SU-DHL-6 (cell line): ENCODE measurements around the gene ATP1B2.
"Not testable (repeated sequence)": the region's sequence is repeated elsewhere in the genome, so short reads cannot be mapped to it uniquely, and the experiment has no call there.

Experiments
- H2AFZ ChIP-seq: fragments of 200-600 bp; sonication (generic); 2 replicates; pipeline ENCODE4 v1.6.1; 2014; ENCODE audit warnings: low read depth, mild to moderate bottlenecking, moderate library complexity, mixed read lengths, antibody characterized with exemption, low read length; ENCODE audit not compliant: severe bottlenecking
- H3F3A ChIP-seq: fragments of 200-600 bp; shearing (Covaris generic); 2 replicates; pipeline ENCODE4 v1.6.0; 2016; ENCODE audit warnings: antibody characterized with exemption, mild to moderate bottlenecking; ENCODE audit not compliant: insufficient read depth
- H3K27ac ChIP-seq: fragments of 200-600 bp; sonication (generic); 2 replicates; pipeline ENCODE4 v1.5.1; 2016; ENCODE audit warnings: low read depth, mild to moderate bottlenecking, low read length, moderate library complexity, mixed read lengths
- H3K27me3 ChIP-seq: fragments of 200-600 bp; sonication (generic), shearing (Covaris generic); 2 replicates; pipeline ENCODE4 v1.6.0; 2014; ENCODE audit warnings: mild to moderate bottlenecking, low read length
- H3K36me3 ChIP-seq: fragments of 200-600 bp; sonication (generic); 2 replicates; pipeline ENCODE4 v1.6.1; 2014; ENCODE audit warnings: mild to moderate bottlenecking, low read length, mixed read lengths
- H3K4me2 ChIP-seq: fragments of 300-600, 200-600 bp; shearing (Covaris generic), sonication (generic); 2 replicates; pipeline ENCODE4 v1.6.0; 2014; ENCODE audit warnings: low read length, low read depth, mild to moderate bottlenecking; ENCODE audit not compliant: poor library complexity, severe bottlenecking
- H3K4me3 ChIP-seq: fragments of 200-600 bp; sonication (generic); 2 replicates; pipeline ENCODE4 v1.5.1; 2014; ENCODE audit warnings: antibody characterized with exemption, low read length, mild to moderate bottlenecking, mixed read lengths; ENCODE audit not compliant: insufficient read depth, poor library complexity, severe bottlenecking
- H3K79me2 ChIP-seq: fragments of 200-600 bp; sonication (generic); 2 replicates; pipeline ENCODE4 v1.6.1; 2014; ENCODE audit warnings: mild to moderate bottlenecking, low read length, moderate library complexity; ENCODE audit not compliant: insufficient read depth
- H3K9ac ChIP-seq: fragments of 200-600 bp; sonication (generic); 2 replicates; pipeline ENCODE4 v1.7.0; 2014; ENCODE audit warnings: mild to moderate bottlenecking, low read length
- H3K9me2 ChIP-seq: fragments of 200-600 bp; sonication (generic); replicated peaks from 2 replicates; pipeline ENCODE4 v1.6.1; 2014; ENCODE audit warnings: low read length; ENCODE audit not compliant: insufficient read depth
- H3K9me3 ChIP-seq: fragments of 200-600 bp; sonication (generic); 2 replicates; pipeline ENCODE4 v1.6.1; 2014; ENCODE audit warnings: low read length, mixed read lengths; ENCODE audit not compliant: insufficient read depth
- H4K20me1 ChIP-seq: fragments of 200-600 bp; sonication (generic); 2 replicates; pipeline ENCODE4 v1.6.1; 2014; ENCODE audit warnings: low read depth, mild to moderate bottlenecking, antibody characterized with exemption, low read length, moderate library complexity, mixed read lengths
- EZH2phosphoT487 ChIP-seq: fragments of 200-600 bp; sonication (generic), shearing (Covaris generic); conservative IDR thresholded peaks from 2 replicates; pipeline ENCODE4 v1.6.1; 2018; ENCODE audit warnings: mild to moderate bottlenecking, antibody characterized with exemption, low read length, moderate library complexity, mixed read lengths
- TF ChIP-seq, protein P1 (sequence below): fragments of 200-600 bp; sonication (generic); IDR thresholded peaks from one replicate; pipeline ENCODE4 v1.5.1; 2017; ENCODE audit warnings: antibody characterized with exemption, mild to moderate bottlenecking, low read length, moderate library complexity; ENCODE audit not compliant: insufficient read depth, poor library complexity, severe bottlenecking

Gene ATP1B2

DNA sequence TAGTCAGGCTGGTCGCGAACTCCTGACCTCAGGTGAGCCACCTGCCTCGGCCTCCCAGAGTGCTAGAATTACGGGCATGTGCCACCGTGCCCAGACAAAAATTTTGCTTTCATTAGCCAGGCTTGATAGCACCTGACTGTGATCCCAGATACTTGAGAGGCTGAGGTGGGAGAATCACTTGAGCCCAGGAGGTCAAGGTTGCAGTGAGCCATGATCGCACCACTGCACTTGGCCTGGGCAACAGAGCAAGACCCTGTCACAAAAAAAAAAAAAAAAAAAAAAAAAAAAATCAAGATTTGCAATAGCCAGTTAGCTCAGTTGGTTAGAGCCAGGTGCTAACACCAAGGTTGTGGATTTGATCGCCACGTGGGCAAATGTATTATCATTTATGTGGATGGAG lies 29.9 kb upstream of the ATP1B2 start:
- no peak overlapping the region for H3K27ac ChIP-seq
- H3K4me2 ChIP-seq: no peak overlapping the region
- no peaks in the 10 kb centered on the region for H3K27me3 ChIP-seq
- no peaks in the 10 kb centered on the region for H3K9me2 ChIP-seq
- H2AFZ ChIP-seq: no peak overlapping the region
- no peak overlapping the region for H3K4me3 ChIP-seq
- no peaks in the 10 kb centered on the region for H3K79me2 ChIP-seq
- no peaks in the 10 kb centered on the region for H3K36me3 ChIP-seq
- no peak overlapping the region for H3K9ac ChIP-seq
- H4K20me1 ChIP-seq: no peaks in the 10 kb centered on the region
- H3F3A ChIP-seq: no peaks in the 10 kb centered on the region
- no peaks in the 10 kb centered on the region for H3K9me3 ChIP-seq
- TF ChIP-seq, protein P1, sequence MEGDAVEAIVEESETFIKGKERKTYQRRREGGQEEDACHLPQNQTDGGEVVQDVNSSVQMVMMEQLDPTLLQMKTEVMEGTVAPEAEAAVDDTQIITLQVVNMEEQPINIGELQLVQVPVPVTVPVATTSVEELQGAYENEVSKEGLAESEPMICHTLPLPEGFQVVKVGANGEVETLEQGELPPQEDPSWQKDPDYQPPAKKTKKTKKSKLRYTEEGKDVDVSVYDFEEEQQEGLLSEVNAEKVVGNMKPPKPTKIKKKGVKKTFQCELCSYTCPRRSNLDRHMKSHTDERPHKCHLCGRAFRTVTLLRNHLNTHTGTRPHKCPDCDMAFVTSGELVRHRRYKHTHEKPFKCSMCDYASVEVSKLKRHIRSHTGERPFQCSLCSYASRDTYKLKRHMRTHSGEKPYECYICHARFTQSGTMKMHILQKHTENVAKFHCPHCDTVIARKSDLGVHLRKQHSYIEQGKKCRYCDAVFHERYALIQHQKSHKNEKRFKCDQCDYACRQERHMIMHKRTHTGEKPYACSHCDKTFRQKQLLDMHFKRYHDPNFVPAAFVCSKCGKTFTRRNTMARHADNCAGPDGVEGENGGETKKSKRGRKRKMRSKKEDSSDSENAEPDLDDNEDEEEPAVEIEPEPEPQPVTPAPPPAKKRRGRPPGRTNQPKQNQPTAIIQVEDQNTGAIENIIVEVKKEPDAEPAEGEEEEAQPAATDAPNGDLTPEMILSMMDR: no peak
- TF ChIP-seq EZH2phosphoT487: no peak

DNA sequence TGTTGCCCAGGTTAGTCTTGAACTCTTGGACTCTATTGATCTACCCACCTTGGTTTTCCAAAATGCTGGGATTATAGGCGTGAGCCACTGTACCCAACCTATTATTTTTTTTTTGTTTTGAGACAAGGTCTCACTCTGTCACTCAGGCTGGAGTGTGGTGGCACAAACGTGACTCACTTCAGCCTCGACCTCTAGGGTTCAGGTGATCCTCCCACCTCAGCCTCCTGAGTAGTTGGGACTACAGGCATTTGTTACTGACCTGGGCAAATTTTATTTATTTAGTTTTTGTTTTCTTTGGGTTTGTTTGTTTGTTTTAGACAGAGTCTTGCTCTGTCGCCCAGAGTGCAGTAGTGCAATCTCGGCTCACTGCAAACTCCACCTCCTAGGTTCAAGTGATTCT lies 27.1 kb upstream of the ATP1B2 start:
- Histone ChIP-seq H3K9me3 (no peaks in the 10 kb centered on the region), H3K4me2 (no peak overlapping the region), H3K79me2 (no peaks in the 10 kb centered on the region), H3F3A (no peaks in the 10 kb centered on the region), H3K36me3 (no peaks in the 10 kb centered on the region), H3K9me2 (no peaks in the 10 kb centered on the region), H3K27ac (no peak overlapping the region), H4K20me1 (no peaks in the 10 kb centered on the region), H2AFZ (no peak overlapping the region), H3K9ac (no peak overlapping the region), H3K4me3 (no peak overlapping the region), H3K27me3 (no peaks in the 10 kb centered on the region)
- no peak for TF ChIP-seq EZH2phosphoT487
- TF ChIP-seq, protein P1: no peak

DNA sequence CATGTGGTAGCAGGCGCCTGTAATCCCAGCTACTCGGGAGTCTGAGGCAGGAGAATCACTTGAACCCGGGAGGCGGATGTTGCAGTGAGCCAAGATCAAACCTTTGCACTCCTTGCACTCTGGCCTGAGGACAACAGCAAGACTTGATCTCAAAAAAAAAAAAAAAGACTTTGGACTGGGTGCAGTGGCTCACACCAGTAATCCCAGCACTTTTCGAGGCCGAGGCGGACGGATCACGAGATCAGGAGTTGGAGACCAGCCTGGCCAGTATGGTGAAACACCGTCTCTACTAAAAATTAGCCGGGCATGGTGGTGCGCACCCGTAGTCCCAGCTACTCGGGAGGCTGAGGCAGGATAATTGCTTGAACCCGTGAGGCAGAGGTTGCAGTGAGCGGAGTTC lies 25.0 kb upstream of the ATP1B2 start:
- H3K4me2 ChIP-seq, H4K20me1 ChIP-seq, H3K9me2 ChIP-seq, H3F3A ChIP-seq, H3K27ac ChIP-seq, H3K27me3 ChIP-seq, H3K4me3 ChIP-seq, H2AFZ ChIP-seq, H3K79me2 ChIP-seq, H3K36me3 ChIP-seq, H3K9ac ChIP-seq, H3K9me3 ChIP-seq: not testable (repeated sequence)

DNA sequence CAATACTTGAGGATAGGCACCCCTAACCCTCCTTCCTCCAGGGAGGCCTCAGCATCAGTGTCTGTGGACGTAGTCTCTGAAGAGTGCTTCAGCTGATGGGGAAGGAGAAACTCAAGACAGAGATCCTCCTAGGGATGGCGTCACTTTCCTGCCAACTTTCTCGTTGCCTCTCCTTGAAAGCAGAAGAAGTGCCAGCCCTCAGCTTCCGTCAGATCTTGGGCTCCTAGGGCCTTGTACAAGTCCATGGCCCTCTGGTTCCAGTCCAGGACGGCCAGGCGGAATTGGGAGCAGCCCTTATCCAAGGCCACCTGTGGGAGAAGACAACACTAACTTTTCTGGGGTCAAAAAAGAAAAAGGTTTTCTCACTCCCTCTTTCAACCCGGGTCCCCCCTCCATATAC lies 24.4 kb upstream of the ATP1B2 start:
- Histone ChIP-seq H3K36me3 (no peaks in the 10 kb centered on the region), H3K4me2 (no peak overlapping the region), H3K9ac (no peak overlapping the region), H4K20me1 (no peaks in the 10 kb centered on the region), H2AFZ (no peak overlapping the region), H3F3A (no peaks in the 10 kb centered on the region), H3K9me2 (no peaks in the 10 kb centered on the region), H3K27ac (no peak overlapping the region), H3K4me3 (no peak overlapping the region), H3K79me2 (no peaks in the 10 kb centered on the region), H3K9me3 (no peaks in the 10 kb centered on the region), H3K27me3 (no peaks in the 10 kb centered on the region)
- TF ChIP-seq, protein P1: no peak
- TF ChIP-seq EZH2phosphoT487: no peak
